GM12864 (cell line): Measurements from ENCODE around the gene ZNF638.

Experiments
- DNase-seq: peaks from one replicate; pipeline ENCODE4 v3.0.0-alpha.2; 2011; ENCODE audit warnings: low read depth
- H3K4me3 ChIP-seq: 2 replicates; pipeline ENCODE4 v1.5.1; 2011; ENCODE audit warnings: mild to moderate bottlenecking, low read depth, low read length, control low read depth
- CTCF ChIP-seq: IDR thresholded peaks from 2 replicates; pipeline ENCODE4 v1.5.1; 2011; ENCODE audit warnings: low read depth, mild to moderate bottlenecking, moderate library complexity, low read length, control low read depth, inconsistent platforms; ENCODE audit errors: missing control alignments

Gene ZNF638

GRCh38 chr2:71331581-71332434 is at the start of gene ZNF638:
Gene ZNF638, plus strand, starts transcription at chr2:71331782. Its CDS starts 17,173 bp downstream, at chr2:71348955.
- peak; percentile 71 for DNase-seq
- TF ChIP-seq CTCF: peak; percentile 70
- H3K4me3 ChIP-seq: peak within 1 kb of the TSS; percentile 100

- H3K4me3 ChIP-seq: no peak overlapping the region
- no peak for TF ChIP-seq CTCF
- no peak for DNase-seq
Observed at GRCh38 chr2:71281950-71282349, 49.6 kb upstream of the ZNF638 start.

- peak; percentile 24 for TF ChIP-seq CTCF
- DNase-seq: no peak
- H3K4me3 ChIP-seq: no peak overlapping the region
Observed at GRCh38 chr2:71282493-71282892, 49.1 kb upstream of the ZNF638 start.

GRCh38 chr2:71283131-71283530 is 48.5 kb upstream of the ZNF638 start:
- H3K4me3 ChIP-seq: no peak overlapping the region
- no peak for TF ChIP-seq CTCF
- DNase-seq: no peak

GRCh38 chr2:71285706-71286105 is 45.9 kb upstream of the ZNF638 start:
- TF ChIP-seq CTCF: no peak
- DNase-seq: no peak
- no peak overlapping the region for H3K4me3 ChIP-seq

- no peak overlapping the region for H3K4me3 ChIP-seq
- TF ChIP-seq CTCF: no peak
- no peak for DNase-seq
Observed at GRCh38 chr2:71291398-71291797, 40.2 kb upstream of the ZNF638 start.

GRCh38 chr2:71292159-71292558 is 39.4 kb upstream of the ZNF638 start:
- TF ChIP-seq CTCF: no peak
- no peak for DNase-seq
- H3K4me3 ChIP-seq: no peak overlapping the region
